Type B pancreatic cell (in vitro differentiated cells): ENCODE data around the gene MYO3B. TPM values are rescaled to one million over a fixed set of nuclear protein-coding genes. Genes with fewer than 3 reads are reported as not detected.

Experiments used
- DNase-seq: peaks from one replicate; pipeline ENCODE4 v3.0.0; 2021; ENCODE audit warnings: mixed read lengths; ENCODE audit not compliant: unreplicated experiment; ENCODE audit errors: extremely low spot score
- H3K27ac Mint-ChIP-seq: 2 replicates; pipeline ENCODE4 v1.8.0; 2021; ENCODE audit warnings: mild to moderate bottlenecking, mixed read lengths
- H3K27me3 Mint-ChIP-seq: 2 replicates; pipeline ENCODE4 v1.8.0; 2021; ENCODE audit warnings: mixed read lengths
- H3K36me3 Mint-ChIP-seq: 2 replicates; pipeline ENCODE4 v1.8.0; 2021; ENCODE audit warnings: mixed read lengths
- H3K4me1 Mint-ChIP-seq: one replicate; pipeline ENCODE4 v1.8.0; 2021; ENCODE audit warnings: mixed read lengths; ENCODE audit not compliant: unreplicated experiment
- H3K4me3 Mint-ChIP-seq: 2 replicates; pipeline ENCODE4 v1.8.0; 2021; ENCODE audit warnings: mild to moderate bottlenecking, mixed read lengths
- H3K9me3 Mint-ChIP-seq: 2 replicates; pipeline ENCODE4 v1.8.0; 2021; ENCODE audit warnings: mixed read lengths
- CTCF ChIP-seq: fragments of 200-600 bp; sonication (generic); conservative IDR thresholded peaks from 2 replicates; pipeline ENCODE4 v1.5.0; 2021; ENCODE audit warnings: antibody characterized with exemption, mild to moderate bottlenecking
- total RNA-seq: library from RNA; stranded (reverse); gene quantifications from 2 replicates; pipeline ENCODE4 v1.2.1, GENCODE V29; 2021; ENCODE audit warnings: low replicate concordance

MYO3B gene
- total RNA-seq, 1 donor from 2014 or later, result 0.46 TPM

- H3K27me3 Mint-ChIP-seq, result peaks cover 12% of the 10 kb centered on the region
- no peak for DNase-seq
- no peak overlapping the region for H3K27ac Mint-ChIP-seq
- no peaks in the 10 kb centered on the region for H3K36me3 Mint-ChIP-seq
- TF ChIP-seq CTCF, result no peak
- H3K4me1 Mint-ChIP-seq, result no peaks in the 10 kb centered on the region
- no peaks in the 10 kb centered on the region for H3K9me3 Mint-ChIP-seq
- no peak overlapping the region for H3K4me3 Mint-ChIP-seq
Observed at GRCh38 chr2:170253721-170254230, 75.8 kb downstream of the MYO3B start.

GRCh38 chr2:170254293-170254732 is 76.4 kb downstream of the MYO3B start:
- Mint-ChIP-seq H3K27me3 (peaks cover 15% of the 10 kb centered on the region), H3K27ac (no peak overlapping the region), H3K36me3 (no peaks in the 10 kb centered on the region), H3K4me1 (no peaks in the 10 kb centered on the region), H3K4me3 (no peak overlapping the region), H3K9me3 (no peaks in the 10 kb centered on the region)
- no peak for TF ChIP-seq CTCF
- DNase-seq, result no peak

DNA sequence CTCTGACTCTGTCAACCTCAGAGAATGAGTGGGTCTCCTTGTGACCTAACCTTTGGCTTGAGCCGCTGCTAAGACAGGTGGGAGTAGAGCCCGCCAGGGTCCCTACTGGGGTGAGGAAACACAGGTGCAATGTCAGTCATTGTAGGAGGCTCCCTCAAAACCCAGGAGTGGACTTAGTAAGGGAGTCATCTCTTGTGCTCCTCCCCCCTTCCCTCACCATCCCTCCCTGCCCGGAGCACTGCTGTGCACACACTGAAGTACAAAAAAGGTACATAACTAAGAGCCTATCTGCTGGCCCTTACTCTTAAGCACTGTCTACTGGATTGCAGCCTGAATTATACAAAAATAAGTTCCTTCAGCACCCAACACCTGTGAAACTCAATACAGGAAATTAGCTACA is 77.2 kb downstream of the MYO3B start:
- Mint-ChIP-seq H3K4me1 (no peaks in the 10 kb centered on the region), H3K27ac (no peak overlapping the region), H3K4me3 (no peak overlapping the region)

GRCh38 chr2:170255971-170256370 is 78.0 kb downstream of the MYO3B start:
- no peaks in the 10 kb centered on the region for H3K36me3 Mint-ChIP-seq
- H3K4me3 Mint-ChIP-seq, result no peak overlapping the region
- no peak overlapping the region for H3K27ac Mint-ChIP-seq
- no peak for TF ChIP-seq CTCF
- H3K27me3 Mint-ChIP-seq, result peaks cover 15% of the 10 kb centered on the region
- no peaks in the 10 kb centered on the region for H3K4me1 Mint-ChIP-seq
- peaks cover 5% of the 10 kb centered on the region for H3K9me3 Mint-ChIP-seq
- DNase-seq, result no peak

More for the DNA sequence above, 77.2 kb downstream of the MYO3B start:
- no peaks in the 10 kb centered on the region for H3K36me3 Mint-ChIP-seq
- H3K27me3 Mint-ChIP-seq, result peaks cover 15% of the 10 kb centered on the region
- DNase-seq, result no peak
- H3K9me3 Mint-ChIP-seq, result no peaks in the 10 kb centered on the region
- TF ChIP-seq CTCF, result no peak

DNA sequence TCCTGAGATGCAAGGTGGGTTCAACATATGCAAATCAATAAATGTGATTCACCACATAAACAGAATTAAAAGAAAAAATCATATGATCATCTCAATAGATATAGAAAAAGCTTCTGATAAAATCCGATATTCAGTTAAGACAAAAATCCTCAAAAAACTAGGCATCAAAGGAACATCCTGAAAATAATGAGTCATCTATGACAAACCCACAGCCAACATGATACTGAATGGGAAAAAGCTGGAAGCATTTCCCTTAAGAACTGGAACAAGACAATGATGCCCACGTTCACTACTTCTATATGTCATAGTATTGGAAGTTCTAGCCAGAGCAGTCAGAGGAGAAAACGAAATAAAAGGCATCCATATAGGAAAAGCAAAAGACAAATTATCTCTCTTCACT is 80.4 kb downstream of the MYO3B start:
- H3K36me3 Mint-ChIP-seq, result no peaks in the 10 kb centered on the region
- no peak overlapping the region for H3K27ac Mint-ChIP-seq
- H3K4me1 Mint-ChIP-seq, result no peaks in the 10 kb centered on the region
- H3K9me3 Mint-ChIP-seq, result peaks cover 10% of the 10 kb centered on the region
- TF ChIP-seq CTCF, result no peak
- no peak for DNase-seq
- H3K27me3 Mint-ChIP-seq, result peaks cover 15% of the 10 kb centered on the region
- H3K4me3 Mint-ChIP-seq, result no peak overlapping the region

GRCh38 chr2:170260188-170260587 is 82.2 kb downstream of the MYO3B start:
- Mint-ChIP-seq H3K4me1 (no peaks in the 10 kb centered on the region), H3K27ac (no peak overlapping the region), H3K9me3 (peaks cover 13% of the 10 kb centered on the region), H3K36me3 (no peaks in the 10 kb centered on the region), H3K27me3 (peaks cover 15% of the 10 kb centered on the region), H3K4me3 (no peak overlapping the region)
- no peak for DNase-seq
- TF ChIP-seq CTCF, result no peak
